HG03469 (cell line): Measurements from ENCODE around the gene ZNF579.
"Not testable (repeated sequence)": the region's sequence is repeated elsewhere in the genome, so short reads cannot be mapped to it uniquely, and the experiment has no call there.

Source experiments
- ATAC-seq: cut with Tn5 transposase; IDR thresholded peaks from one replicate; pipeline ENCODE4 v1.9.1; 2021; ENCODE audit warnings: mild to moderate bottlenecking, moderate library complexity, moderate number of reproducible peaks; ENCODE audit not compliant: unreplicated experiment

The ZNF579 gene

DNA sequence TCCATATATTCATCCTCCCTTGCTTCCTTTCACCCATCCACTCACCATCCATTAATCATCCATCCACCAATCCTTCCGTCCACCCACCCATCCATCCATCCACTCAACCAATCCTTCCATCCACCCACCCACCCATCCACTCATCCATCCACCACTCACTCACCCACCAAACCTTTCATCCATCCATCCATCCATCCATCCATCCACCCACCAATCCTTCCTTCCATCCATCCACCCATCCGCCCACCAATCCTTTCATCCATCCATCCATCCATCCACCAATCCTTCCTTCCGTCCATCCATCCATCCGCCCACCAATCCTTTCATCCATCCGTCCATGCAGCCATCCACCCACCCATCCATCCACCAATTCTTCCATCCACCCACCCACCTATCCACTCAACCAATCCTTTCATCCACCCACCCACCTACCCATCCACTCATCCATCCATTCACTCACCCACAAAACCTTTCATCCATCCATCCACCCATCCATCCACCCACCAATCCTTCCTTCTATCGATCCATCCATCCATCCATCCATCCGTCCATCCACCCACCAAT, 38.3 kb downstream of the ZNF579 start:
- ATAC-seq = no peak

DNA sequence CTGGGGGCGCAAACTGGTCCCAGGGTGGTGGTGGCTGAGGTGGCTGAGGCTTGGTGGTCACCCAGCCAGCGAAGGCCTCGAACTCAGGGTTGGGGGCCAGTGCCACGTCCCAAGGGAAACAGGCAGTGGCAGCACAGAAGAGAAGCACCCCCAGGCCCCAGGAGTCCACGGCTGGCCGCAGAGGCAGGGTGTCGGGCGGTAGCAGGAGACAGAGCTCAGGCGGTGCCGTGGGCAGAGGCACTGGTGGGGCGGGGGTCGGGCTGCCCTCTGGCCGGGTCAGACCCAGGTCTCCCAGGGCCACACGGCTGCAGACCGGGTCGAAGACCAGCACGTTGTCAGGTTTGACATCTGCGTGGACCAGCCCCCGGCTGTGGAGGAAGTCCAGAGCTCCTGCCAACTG, 39.6 kb downstream of the ZNF579 start:
- ATAC-seq = no peak

DNA sequence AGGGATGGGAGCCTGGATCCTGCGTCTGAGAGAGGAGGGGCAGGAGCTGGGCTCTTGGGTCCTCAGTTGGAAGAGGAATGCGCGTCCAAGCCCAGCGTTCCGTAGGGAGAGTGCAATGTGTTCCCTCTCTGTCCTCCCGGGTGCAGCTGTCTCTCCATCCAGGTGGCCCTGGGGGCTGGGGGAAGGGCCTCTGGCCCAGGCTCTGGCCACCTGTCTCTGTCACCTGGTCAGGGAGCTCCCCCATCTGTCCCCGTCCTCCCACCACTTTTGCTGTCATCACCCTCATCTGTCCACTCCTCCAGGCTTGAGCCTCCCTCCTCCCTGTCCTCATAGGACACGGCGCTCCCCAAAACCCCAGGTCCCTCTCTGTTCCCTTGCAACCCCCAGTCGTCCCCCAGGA, 40.0 kb downstream of the ZNF579 start:
- ATAC-seq = no peak

DNA sequence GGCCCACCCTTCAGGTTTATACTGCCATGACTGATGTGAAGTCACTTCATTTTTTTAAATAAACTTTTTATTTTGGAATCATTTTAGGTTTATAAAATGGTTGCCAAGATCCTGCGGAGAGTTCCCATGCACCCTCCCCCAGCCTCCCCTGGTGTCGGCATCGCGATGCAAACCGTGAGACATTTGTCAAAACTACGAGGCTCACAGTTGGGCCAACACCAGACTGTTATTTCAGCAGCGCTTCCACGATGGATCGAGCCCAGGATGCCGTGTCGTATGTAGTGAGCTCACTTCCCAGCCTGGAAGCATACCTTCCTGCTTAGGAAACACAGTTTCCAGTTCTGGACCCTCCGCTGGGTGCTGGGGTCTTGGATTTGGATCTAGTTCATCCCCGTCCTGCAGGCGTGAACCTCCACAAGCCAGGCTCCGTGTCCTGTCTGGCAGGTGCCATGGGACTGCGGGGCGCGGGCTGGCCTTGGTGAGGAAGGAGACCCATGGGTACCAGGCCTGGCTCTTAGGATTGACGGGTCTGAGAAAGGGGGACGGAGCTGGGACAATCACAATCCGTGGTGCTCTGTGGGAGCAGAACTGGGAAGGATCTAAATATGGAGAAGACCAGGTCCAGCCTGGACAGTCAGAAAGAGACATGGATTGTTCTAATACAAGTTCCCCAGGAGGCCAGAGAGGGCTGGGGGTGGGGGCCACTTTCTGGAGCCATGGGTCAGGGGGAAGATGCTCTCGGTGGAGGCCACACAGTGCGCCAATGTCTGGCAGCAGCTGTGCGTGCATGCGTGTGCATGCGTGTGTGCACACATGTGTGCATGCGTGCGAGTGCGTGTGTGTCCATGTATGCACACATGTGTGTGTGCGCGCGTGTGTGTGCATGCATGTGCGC, 41.3 kb downstream of the ZNF579 start:
- ATAC-seq = no peak

DNA sequence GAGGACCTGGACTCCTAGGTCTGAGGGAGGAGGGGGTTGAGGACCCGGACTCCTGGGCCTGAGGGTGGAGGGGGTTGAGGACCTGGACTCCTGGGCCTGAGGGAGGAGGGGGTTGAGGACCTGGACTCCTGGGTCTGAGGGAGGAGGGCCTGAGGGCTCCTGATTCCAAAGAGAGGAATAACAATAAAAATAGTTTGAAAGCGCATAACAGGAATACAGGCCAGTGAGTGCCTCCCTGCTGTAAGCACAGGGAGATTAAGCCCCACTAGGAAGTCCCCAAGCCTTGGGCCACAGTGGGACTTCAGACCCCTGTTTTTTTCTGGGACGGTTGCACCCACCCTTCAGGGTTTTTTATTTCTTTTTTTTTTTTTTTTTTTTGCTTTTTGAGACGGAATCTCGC, 42.5 kb downstream of the ZNF579 start:
- ATAC-seq = no peak

DNA sequence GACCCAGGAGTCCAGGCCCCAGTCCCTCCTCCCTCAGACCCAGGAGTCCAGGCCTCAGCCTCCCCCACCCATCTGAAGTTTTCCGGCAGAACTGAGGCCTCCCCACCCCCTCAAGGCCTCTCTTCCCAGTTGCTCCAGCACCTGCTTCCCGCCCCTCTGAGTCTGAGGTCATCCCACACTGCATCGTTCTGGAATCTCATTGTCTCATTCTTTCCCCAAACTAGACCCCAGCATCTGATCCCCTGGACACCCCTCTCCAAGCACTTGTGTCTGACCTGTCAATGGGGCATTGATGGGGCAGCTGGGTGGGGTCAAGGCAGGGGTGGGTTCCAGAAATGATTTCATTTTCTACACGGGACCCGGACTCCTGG, 42.9 kb downstream of the ZNF579 start:
- no peak for ATAC-seq

DNA sequence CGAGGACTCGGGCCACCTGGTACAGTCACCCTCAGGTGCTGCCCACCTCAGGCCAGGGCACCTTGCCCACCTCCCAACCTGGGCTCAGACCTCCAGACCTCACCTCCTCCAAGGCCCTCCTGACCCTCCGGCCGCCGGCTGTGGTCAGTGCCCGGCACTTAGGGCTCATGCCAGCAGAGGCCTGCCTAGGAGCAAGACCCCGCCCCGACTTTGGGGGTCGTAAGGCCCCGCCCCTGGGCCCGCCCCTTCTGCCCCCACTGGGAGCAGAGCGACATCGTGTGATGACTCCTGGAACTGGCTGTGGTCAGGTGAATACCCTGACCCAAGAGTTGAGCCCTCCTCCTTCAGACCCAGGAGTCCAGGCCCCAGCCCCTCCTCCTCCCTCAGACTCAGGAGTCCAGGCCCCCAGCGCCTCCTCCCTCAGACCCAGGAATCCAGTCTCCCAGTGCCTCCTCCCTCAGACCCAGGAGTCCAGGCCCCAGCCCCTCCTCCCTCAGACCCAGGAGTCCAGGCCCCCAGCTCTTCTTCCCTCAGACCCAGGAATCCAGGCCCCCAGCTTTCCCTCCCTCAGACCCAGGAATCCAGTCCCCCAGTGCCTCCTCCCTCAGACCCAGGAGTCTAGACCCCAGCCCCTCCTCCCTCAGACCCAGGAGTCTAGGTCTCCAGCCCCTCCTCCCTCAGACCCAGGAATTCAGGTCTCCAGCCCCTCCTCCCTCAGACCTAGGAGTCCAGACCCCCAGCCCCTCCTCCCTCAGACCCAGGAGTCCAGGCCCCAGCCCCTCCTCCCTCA, 43.5 kb downstream of the ZNF579 start, which contains the start of gene SBK2:
TSS of gene SBK2 (minus strand) at position 183 of the 790 bp plus-strand sequence. CDS start 839 bp downstream, outside the sequence.
- ATAC-seq = no peak

DNA sequence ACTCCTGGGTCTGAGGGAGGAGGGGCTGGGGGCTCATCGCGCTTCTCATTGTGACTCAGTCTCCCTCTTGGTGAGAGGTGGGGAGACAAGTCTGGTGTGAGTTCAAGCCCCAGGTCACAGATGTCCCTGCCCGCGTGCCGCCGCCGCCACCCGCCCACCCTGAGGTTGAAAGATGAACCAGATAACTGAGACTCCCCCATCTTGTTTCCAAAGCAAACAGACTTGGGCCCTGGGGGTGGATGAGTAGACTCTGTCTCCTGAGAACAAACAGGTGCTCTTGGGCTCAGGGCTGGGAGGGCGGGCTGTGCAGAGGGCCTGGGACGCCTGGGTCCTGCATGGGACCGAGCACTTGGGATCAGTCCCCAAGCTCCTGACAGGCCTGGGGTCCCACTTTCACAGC, 44.3 kb downstream of the ZNF579 start:
- no peak for ATAC-seq

DNA sequence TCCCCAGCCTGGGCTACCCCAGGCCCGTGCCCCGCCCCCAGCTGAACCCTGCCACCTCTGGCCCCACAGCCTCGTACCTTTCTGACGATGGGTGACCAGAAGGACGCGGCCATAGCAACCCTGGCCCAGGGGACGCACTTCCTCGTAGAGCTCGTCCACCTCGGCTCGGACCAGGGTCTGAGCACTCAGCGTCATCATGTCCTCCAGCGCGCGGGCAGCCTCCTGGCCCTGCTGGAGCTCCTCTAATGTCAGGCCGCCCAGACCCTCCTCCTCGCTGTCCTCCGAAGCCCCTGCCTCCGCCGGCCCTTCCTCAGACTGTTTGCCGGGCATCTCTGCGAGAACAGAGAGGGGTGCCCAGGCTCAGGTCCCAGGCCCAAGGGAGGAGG, 44.7 kb downstream of the ZNF579 start:
- no peak for ATAC-seq

DNA sequence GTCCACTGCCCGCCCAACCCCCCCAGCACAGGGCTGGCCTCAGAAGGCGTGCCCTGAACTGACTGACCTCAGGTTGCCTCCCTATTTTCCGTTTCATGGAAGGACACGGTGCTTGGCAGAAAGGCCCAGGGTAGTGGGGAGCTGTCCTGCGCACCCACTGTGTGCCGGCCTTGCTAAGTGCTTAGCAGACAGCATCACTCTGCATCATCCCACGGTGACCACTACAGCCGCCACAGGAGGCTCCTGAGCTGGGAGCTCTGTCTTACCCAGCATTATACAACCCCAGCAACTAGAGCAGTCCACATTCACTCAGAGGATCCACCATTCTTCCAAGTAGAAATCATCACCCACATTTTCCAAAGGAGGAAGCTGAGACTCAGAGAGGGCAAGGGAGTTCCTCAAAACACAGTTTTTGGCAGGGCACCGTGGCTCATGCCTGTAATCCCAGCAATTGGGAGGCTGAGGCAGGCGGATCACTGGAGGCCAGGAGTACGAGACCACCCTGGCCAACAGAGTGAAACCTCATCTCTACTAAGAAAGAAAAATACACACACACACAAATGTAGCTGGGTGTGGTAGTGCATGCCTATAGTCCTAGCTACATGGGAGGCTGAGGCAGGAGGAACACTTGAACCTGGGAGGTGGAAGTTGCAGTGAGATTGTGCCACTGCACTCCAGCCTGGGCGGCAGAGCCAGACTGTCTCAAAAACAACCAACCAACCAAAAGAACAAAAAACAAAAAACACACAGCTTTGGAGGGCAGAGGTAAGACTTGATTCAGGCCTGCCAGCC, 45.3 kb downstream of the ZNF579 start:
- ATAC-seq = no peak

DNA sequence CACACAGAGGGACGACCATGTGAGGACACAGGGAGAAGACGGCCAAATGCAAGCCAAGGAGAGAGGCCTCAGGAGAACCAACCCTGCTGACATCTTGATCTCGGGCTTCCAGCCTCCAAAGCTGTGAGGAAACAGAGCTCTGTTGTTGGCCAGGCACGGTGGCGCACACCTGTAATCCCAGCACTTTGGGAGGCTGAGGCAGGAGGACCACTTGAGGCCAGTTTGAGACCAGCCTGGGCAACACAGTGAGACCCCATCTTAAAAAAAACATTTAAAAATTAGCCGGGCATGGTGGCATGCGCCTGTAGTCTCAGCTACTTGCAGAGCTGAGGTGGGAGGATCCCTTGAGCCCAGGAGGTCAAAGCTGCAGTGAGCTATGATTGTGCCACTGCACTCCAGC, 46.4 kb downstream of the ZNF579 start:
- ATAC-seq = not testable (repeated sequence)

DNA sequence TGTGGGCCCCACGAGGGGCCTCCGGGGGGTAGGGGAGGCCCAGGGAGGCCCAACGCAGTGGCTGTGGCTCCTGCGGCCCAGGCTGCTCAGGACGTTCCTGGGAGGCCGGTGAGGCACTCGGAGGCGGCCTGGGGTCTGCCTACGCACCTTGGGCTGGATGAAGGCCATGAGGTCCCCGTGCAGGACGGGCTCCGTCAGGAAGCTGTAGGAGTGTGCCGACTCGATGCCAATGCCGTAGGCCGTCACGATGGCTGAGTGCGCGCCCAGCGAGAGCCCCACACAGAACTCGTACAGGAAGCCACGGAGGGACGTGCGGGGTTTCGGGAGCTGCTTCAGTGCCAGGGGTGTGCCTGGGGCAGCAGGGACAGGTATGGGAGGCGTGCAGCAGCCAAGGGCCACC, 49.7 kb downstream of the ZNF579 start:
- ATAC-seq = no peak

DNA sequence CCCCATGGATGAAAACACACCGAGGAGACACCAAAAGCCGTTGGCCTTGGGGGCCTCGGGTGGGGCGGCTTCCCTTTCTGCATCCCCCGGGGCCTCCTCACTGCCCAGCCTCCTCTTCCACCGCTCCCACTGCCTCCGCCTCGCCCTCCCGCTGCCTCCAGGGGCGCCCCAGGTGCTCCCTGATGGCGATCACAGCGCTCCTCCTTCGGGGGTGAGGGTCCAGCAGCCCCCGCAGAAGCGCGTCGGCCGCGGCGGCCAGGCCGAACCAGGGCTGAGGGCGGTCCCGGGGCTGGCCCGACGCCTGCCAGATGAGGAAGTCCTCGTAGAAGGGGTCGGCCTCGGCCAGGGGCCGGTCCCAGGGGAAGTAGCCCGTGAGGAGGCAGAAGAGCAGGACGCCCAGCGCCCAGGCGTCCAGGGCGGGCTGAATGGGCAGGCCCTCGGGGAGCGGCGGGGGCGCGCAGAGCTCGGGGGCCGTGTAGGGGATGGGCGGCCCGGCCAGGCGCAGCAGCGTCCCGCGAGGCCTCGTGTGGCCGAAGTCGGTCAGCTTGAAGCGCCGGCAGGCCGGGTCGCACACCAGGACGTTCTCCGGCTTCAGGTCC, 50.9 kb downstream of the ZNF579 start:
- ATAC-seq = no peak

DNA sequence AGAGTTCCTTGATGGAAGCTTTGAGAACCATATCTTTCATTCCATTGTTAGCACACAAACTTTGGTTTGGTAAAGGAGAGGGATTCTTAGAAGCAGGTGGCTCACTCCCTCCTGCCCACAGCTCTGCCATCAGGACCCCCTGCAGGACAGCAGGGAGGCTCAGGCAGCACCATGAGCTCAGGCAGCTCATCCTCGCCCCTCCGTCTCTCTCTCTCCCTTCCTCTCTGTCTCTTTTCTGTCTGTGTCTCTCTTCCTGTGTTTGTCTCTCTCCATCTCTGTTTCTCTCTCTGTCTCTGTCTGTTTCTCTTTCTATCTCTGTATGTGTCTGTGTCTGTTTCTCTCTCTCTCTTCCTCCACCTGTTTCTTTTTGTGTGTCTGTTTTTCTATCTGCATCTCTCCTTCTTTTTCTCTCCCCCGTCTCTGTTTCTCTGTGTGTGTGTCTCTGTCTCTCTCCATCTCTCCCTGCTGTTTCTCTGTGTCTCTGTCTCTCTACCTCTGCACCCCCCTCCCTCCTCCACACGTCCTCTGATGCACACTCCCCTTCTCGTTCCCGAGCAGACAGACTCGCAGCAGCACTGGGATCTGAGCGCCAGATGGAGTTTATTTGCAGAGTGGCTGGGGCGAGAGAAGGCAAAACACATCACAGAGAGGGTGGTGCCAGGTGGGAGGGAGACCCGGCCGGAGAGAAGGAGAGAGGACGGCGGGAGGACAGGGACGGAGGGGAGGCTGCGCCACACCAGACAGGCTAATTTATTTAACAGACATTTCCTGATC, 52.4 kb downstream of the ZNF579 start:
- no peak for ATAC-seq

DNA sequence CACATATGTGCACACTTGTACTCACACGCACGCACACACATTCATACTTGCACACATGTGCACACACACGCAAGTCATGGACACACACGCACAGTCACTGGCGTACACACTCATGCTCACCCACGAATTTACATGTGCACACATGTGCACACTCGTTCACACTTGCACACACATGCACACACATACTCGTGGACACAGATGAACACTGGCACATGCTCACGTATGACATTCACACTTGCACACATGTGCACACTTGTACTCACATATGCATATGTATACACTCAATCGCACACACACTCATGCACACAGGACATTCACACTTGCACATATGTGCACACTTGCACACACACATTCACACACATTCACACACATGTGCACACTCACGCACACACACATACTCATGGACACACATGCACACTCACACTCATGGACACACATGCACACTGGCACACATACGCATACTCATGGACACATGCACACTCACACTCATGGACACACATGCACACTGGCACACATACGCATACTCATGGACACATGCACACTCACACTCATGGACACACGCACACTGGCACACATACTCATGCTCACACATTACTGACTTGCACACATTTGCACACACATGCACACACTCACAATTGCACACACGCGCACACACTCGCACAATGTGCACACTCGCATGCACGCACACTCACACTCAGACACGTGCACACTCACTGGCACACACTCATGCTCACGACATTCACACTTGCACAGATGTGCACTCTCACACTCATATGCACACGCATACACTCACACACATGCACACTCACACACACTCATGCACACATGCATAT, 53.2 kb downstream of the ZNF579 start:
- no peak for ATAC-seq
